HG03045 (cell line): Measurements from ENCODE around the gene TUBA3D.
"Not testable (repeated sequence)": the region's sequence is repeated elsewhere in the genome, so short reads cannot be mapped to it uniquely, and the experiment has no call there.

Experiments used
- ATAC-seq: cut with Tn5 transposase; IDR thresholded peaks from one replicate; pipeline ENCODE4 v1.9.1; 2021; ENCODE audit warnings: mild to moderate bottlenecking, moderate library complexity; ENCODE audit not compliant: unreplicated experiment

TUBA3D gene

GRCh38 chr2:131475831-131476230 is at the start of gene TUBA3D:
Gene TUBA3D, plus strand, starts transcription at chr2:131476119. Its CDS starts 81 bp downstream, at chr2:131476200.
- no peak for ATAC-seq

GRCh38 chr2:131426727-131427126 is 49.2 kb upstream of the TUBA3D start:
- no peak for ATAC-seq

GRCh38 chr2:131431336-131431735 is 44.6 kb upstream of the TUBA3D start:
- ATAC-seq, result no peak

- ATAC-seq, result not testable (repeated sequence)
These were observed 35.0 kb upstream of the TUBA3D start for GRCh38 chr2:131440742-131441468.

GRCh38 chr2:131444736-131445514 is 31.0 kb upstream of the TUBA3D start:
- ATAC-seq, result not testable (repeated sequence)

GRCh38 chr2:131445515-131445797 is 30.5 kb upstream of the TUBA3D start:
- not testable (repeated sequence) for ATAC-seq

- ATAC-seq, result no peak
These were observed 30.0 kb upstream of the TUBA3D start for GRCh38 chr2:131445896-131446295.

GRCh38 chr2:131447981-131448380 is 27.9 kb upstream of the TUBA3D start:
- ATAC-seq, result not testable (repeated sequence)

GRCh38 chr2:131451265-131451949 is 24.5 kb upstream of the TUBA3D start:
- ATAC-seq, result peak; percentile 92

- ATAC-seq, result not testable (repeated sequence)
These were observed 21.0 kb upstream of the TUBA3D start for GRCh38 chr2:131454914-131455313.

GRCh38 chr2:131467722-131468121 is 8.2 kb upstream of the TUBA3D start:
- ATAC-seq, result not testable (repeated sequence)

- not testable (repeated sequence) for ATAC-seq
These were observed 5.0 kb upstream of the TUBA3D start for GRCh38 chr2:131470944-131471343.

GRCh38 chr2:131471624-131472023 is 4.3 kb upstream of the TUBA3D start:
- ATAC-seq, result not testable (repeated sequence)

GRCh38 chr2:131473266-131473665 is 2.7 kb upstream of the TUBA3D start:
- ATAC-seq, result not testable (repeated sequence)

GRCh38 chr2:131476363-131476762 is 444 bp downstream of the TUBA3D start:
- ATAC-seq, result not testable (repeated sequence)

GRCh38 chr2:131477227-131477626 is 1.3 kb downstream of the TUBA3D start:
- ATAC-seq, result not testable (repeated sequence)

GRCh38 chr2:131478074-131478849 is 2.3 kb downstream of the TUBA3D start:
- ATAC-seq, result not testable (repeated sequence)

- not testable (repeated sequence) for ATAC-seq
These were observed 3.0 kb downstream of the TUBA3D start for GRCh38 chr2:131478850-131479461.

- ATAC-seq, result not testable (repeated sequence)
These were observed 4.4 kb downstream of the TUBA3D start for GRCh38 chr2:131480351-131480750.

GRCh38 chr2:131482506-131483155 is 6.7 kb downstream of the TUBA3D start:
- not testable (repeated sequence) for ATAC-seq
